Adrenal gland (tissue), 5 donors: ENCODE results near the gene UBE2D4.

ENCODE experiments used
- CTCF ChIP-seq, 6 experiments: fragments of 450-650 bp in 4 of 6; fragments of 200-600 bp in 2 of 6; sonication (generic) in 1 of 6; IDR thresholded peaks; 1 replicate in 5 of 6; 2 replicates in 1 of 6; pipeline versions ENCODE4 v1.5.1 to v1.8.0; 2016 to 2021; ENCODE audit warnings: antibody characterized with exemption in 6 of 6, mild to moderate bottlenecking in 2 of 6, moderate library complexity in 1 of 6
- POLR2A ChIP-seq, 2 donors: fragments of 450-650 bp; IDR thresholded peaks; one replicate each; pipeline ENCODE4 v1.6.1; 2017; ENCODE audit warnings: antibody characterized with exemption in 2 of 2, mild to moderate bottlenecking in 2 of 2, moderate library complexity in 1 of 2
- donor health status: DM: no; HTN: no; CAD: no.

GRCh38 chr7:43880596-43880995 is 45.6 kb upstream of the UBE2D4 start:
- no peak for TF ChIP-seq CTCF (IDR thresholded peaks at IDR 0.05)
- TF ChIP-seq POLR2A (IDR thresholded peaks at IDR 0.05): no peak
